Measurements from ENCODE around the gene FAM25G. TPM values are rescaled to one million over a fixed set of nuclear protein-coding genes. Genes with fewer than 3 reads are reported as not detected.
"Not testable (repeated sequence)": the region's sequence is repeated elsewhere in the genome, so short reads cannot be mapped to it uniquely, and the experiment has no call there.

FAM25G gene
- total and polyA plus RNA-seq, 9 of the 15 experiments (the other 6 are each of a cell fraction or from before 2014, with no cell fraction given): not detected

DNA sequence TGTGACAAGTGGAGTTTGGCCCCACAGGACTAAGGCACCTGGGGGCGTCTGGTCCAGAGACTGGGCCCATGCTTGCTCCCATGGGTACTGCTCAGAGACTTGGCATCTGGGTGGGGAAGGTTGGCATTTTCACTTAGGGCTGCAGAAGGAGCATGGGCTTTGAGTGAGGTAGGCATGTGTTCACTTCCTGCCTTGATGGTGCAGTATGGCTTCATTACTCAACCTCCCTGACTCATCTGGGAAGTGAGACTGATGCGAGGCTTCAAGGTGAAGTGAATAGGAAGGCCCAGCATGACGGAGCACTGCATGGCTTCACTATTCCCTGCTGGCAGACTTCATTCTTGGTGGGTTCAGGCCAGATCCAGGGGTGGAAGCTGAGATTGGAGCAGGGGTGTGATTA is 18.9 kb downstream of the FAM25G start:
- not testable (repeated sequence) for FAIRE-seq

GRCh38 chr10:47472072-47472471 is 19.4 kb downstream of the FAM25G start:
- H3K9me3 ChIP-seq (replicated peaks; ENCODE audit: control insufficient read depth, insufficient read depth, low read depth, low read length); ATAC-seq; POLR2A ChIA-PET; H3K36me3 ChIP-seq (ENCODE audit: control insufficient read depth, insufficient read depth, low read length); H2AFZ ChIP-seq (ENCODE audit: low read depth, low read length); H3K9me1 ChIP-seq (ENCODE audit: control insufficient read depth, insufficient read depth, low read length); H3K79me2 ChIP-seq (ENCODE audit: control insufficient read depth, insufficient read depth, low read length); H3K27me3 ChIP-seq (ENCODE audit: control insufficient read depth in 2 of 2, insufficient read depth in 2 of 2, low read length in 2 of 2); H3K4me2 ChIP-seq (ENCODE audit: insufficient read depth, low read length); FAIRE-seq; H3K9ac ChIP-seq (ENCODE audit: insufficient read depth in 1 of 2, low read depth in 2 of 2, low read length in 2 of 2); H3K4me3 ChIP-seq; intact Hi-C loops (cut with micrococcal nuclease); DNase-seq (ENCODE audit: extremely low read depth in 1 of 4, low spot score in 3 of 4); H3K4me1 ChIP-seq (replicated peaks in 1 of 2; ENCODE audit: control insufficient read depth in 2 of 2, insufficient read depth in 2 of 2, low read length in 2 of 2); BruUV-seq (replicated peaks); in situ Hi-C loops (cut with MboI); H3K27ac ChIP-seq (ENCODE audit: extremely low read depth, low read depth, low read length); CTCF ChIA-PET (ENCODE audit: low intra/inter-chr PET ratio); H4K20me1 ChIP-seq (replicated peaks; ENCODE audit: control insufficient read depth, insufficient read depth, low read length): not testable (repeated sequence)
- no CpG with 5 or more reads among the region's 5 CpGs for WGBS (ENCODE audit: insufficient coverage, low coverage, missing lambda C conversion rate)

More for the DNA sequence above, 18.9 kb downstream of the FAM25G start:
- H2AFZ ChIP-seq (ENCODE audit: low read depth, low read length); H3K9me3 ChIP-seq (replicated peaks; ENCODE audit: control insufficient read depth, insufficient read depth, low read depth, low read length); in situ Hi-C loops (cut with MboI); H3K27ac ChIP-seq (ENCODE audit: extremely low read depth, low read depth, low read length); H3K79me2 ChIP-seq (ENCODE audit: control insufficient read depth, insufficient read depth, low read length); H3K27me3 ChIP-seq (ENCODE audit: control insufficient read depth in 2 of 2, insufficient read depth in 2 of 2, low read length in 2 of 2); ATAC-seq; CTCF ChIA-PET (ENCODE audit: low intra/inter-chr PET ratio); H3K9me1 ChIP-seq (ENCODE audit: control insufficient read depth, insufficient read depth, low read length); H3K36me3 ChIP-seq (ENCODE audit: control insufficient read depth, insufficient read depth, low read length); H3K4me2 ChIP-seq (ENCODE audit: insufficient read depth, low read length); H3K4me3 ChIP-seq; DNase-seq (ENCODE audit: extremely low read depth in 1 of 4, low spot score in 3 of 4); POLR2A ChIA-PET; H3K9ac ChIP-seq (ENCODE audit: insufficient read depth in 1 of 2, low read depth in 2 of 2, low read length in 2 of 2); intact Hi-C loops (cut with micrococcal nuclease); BruUV-seq (replicated peaks); H4K20me1 ChIP-seq (replicated peaks; ENCODE audit: control insufficient read depth, insufficient read depth, low read length); H3K4me1 ChIP-seq (replicated peaks in 1 of 2; ENCODE audit: control insufficient read depth in 2 of 2, insufficient read depth in 2 of 2, low read length in 2 of 2): not testable (repeated sequence)
- no CpG with 5 or more reads among the region's 3 CpGs for WGBS (ENCODE audit: insufficient coverage, low coverage, missing lambda C conversion rate)

- H3K27ac ChIP-seq (ENCODE audit: extremely low read depth, low read depth, low read length); H3K9me3 ChIP-seq (replicated peaks; ENCODE audit: control insufficient read depth, insufficient read depth, low read depth, low read length); H3K9ac ChIP-seq (ENCODE audit: insufficient read depth in 1 of 2, low read depth in 2 of 2, low read length in 2 of 2); POLR2A ChIA-PET; ATAC-seq; H3K9me1 ChIP-seq (ENCODE audit: control insufficient read depth, insufficient read depth, low read length); H3K4me3 ChIP-seq; BruUV-seq (replicated peaks); CTCF ChIA-PET (ENCODE audit: low intra/inter-chr PET ratio); FAIRE-seq; H3K4me2 ChIP-seq (ENCODE audit: insufficient read depth, low read length); DNase-seq (ENCODE audit: extremely low read depth in 1 of 4, low spot score in 3 of 4); H3K27me3 ChIP-seq (ENCODE audit: control insufficient read depth in 2 of 2, insufficient read depth in 2 of 2, low read length in 2 of 2); H3K4me1 ChIP-seq (replicated peaks in 1 of 2; ENCODE audit: control insufficient read depth in 2 of 2, insufficient read depth in 2 of 2, low read length in 2 of 2); H4K20me1 ChIP-seq (replicated peaks; ENCODE audit: control insufficient read depth, insufficient read depth, low read length); H3K79me2 ChIP-seq (ENCODE audit: control insufficient read depth, insufficient read depth, low read length); H2AFZ ChIP-seq (ENCODE audit: low read depth, low read length); H3K36me3 ChIP-seq (ENCODE audit: control insufficient read depth, insufficient read depth, low read length); intact Hi-C loops (cut with micrococcal nuclease): not testable (repeated sequence)
- in situ Hi-C loops (cut with MboI): loop anchor here (5.0 kb wide), 1 partner anchor 1077 kb away; no protein-coding TSS in a partner anchor
- 18% methylated on average over 13 of the region's 20 CpGs for WGBS (ENCODE audit: insufficient coverage, low coverage, missing lambda C conversion rate)
Observed at GRCh38 chr10:47468731-47469528, 22.6 kb downstream of the FAM25G start.

- H3K9ac ChIP-seq (ENCODE audit: insufficient read depth in 1 of 2, low read depth in 2 of 2, low read length in 2 of 2); H3K4me1 ChIP-seq (replicated peaks in 1 of 2; ENCODE audit: control insufficient read depth in 2 of 2, insufficient read depth in 2 of 2, low read length in 2 of 2); H3K4me3 ChIP-seq; H4K20me1 ChIP-seq (replicated peaks; ENCODE audit: control insufficient read depth, insufficient read depth, low read length); H3K27me3 ChIP-seq (ENCODE audit: control insufficient read depth in 2 of 2, insufficient read depth in 2 of 2, low read length in 2 of 2); H2AFZ ChIP-seq (ENCODE audit: low read depth, low read length); H3K36me3 ChIP-seq (ENCODE audit: control insufficient read depth, insufficient read depth, low read length); H3K27ac ChIP-seq (ENCODE audit: extremely low read depth, low read depth, low read length); DNase-seq (ENCODE audit: extremely low read depth in 1 of 4, low spot score in 3 of 4); H3K79me2 ChIP-seq (ENCODE audit: control insufficient read depth, insufficient read depth, low read length); H3K9me1 ChIP-seq (ENCODE audit: control insufficient read depth, insufficient read depth, low read length); H3K9me3 ChIP-seq (replicated peaks; ENCODE audit: control insufficient read depth, insufficient read depth, low read depth, low read length); H3K4me2 ChIP-seq (ENCODE audit: insufficient read depth, low read length); FAIRE-seq; CTCF ChIA-PET (ENCODE audit: low intra/inter-chr PET ratio); BruUV-seq (replicated peaks); intact Hi-C loops (cut with micrococcal nuclease); POLR2A ChIA-PET: not testable (repeated sequence)
- in situ Hi-C loops (cut with MboI): loop anchor here (5.0 kb wide), 1 partner anchor 1076 kb away; no protein-coding TSS in a partner anchor
- peak; percentile 66 for ATAC-seq
- whole genome bisulfite sequencing (ENCODE audit: insufficient coverage, low coverage, missing lambda C conversion rate): 7% methylated on average over 3 of the region's 7 CpGs
Observed at GRCh38 chr10:47467957-47468356, 23.5 kb downstream of the FAM25G start.

All from K562 (cell line).